ENCODE measurements around the gene NMT1. TPM values are rescaled to one million over a fixed set of nuclear protein-coding genes. Genes with fewer than 3 reads are reported as not detected.

The NMT1 gene
- total and polyA plus RNA-seq, 2 of the 13 experiments (the other 11 are each of a cell fraction or from before 2014, with no cell fraction given): 75.7 to 142 TPM

- TF ChIP-seq ZNF263 (CRISPR knock-in tag; IDR thresholded peaks at IDR 0.05) (no peak), ZNF335 (CRISPR knock-in tag; IDR thresholded peaks at IDR 0.05) (peak; percentile 51; the same call in 1 of the 2 replicates), TFE3 (CRISPR knock-in tag; IDR thresholded peaks at IDR 0.05) (no peak), PBX2 (CRISPR knock-in tag; IDR thresholded peaks at IDR 0.05) (no peak), KDM4B (CRISPR knock-in tag; IDR thresholded peaks at IDR 0.05) (peak; percentile 76), ZNF761 (CRISPR knock-in tag; conservative IDR thresholded peaks at IDR 0.05) (peak; percentile 94), BHLHE40 (IDR thresholded peaks at IDR 0.05; ENCODE audit: low read length) (0 out of 2 replicates have a peak, but pooled peaks have one; percentile 2), RFXANK (CRISPR knock-in tag; IDR thresholded peaks at IDR 0.05) (no peak), MTA1 (CRISPR knock-in tag; IDR thresholded peaks at IDR 0.05; ENCODE audit: borderline replicate concordance) (peak; percentile 86), PRDM15 (CRISPR knock-in tag; IDR thresholded peaks at IDR 0.05) (peak; percentile 80), SUZ12 (IDR thresholded peaks at IDR 0.05; ENCODE audit: low read depth, low read length) (no peak), TRIM22 (IDR thresholded peaks at IDR 0.05) (no peak), ZNF235 (CRISPR knock-in tag; IDR thresholded peaks at IDR 0.05; ENCODE audit: borderline replicate concordance) (0 out of 2 replicates have a peak, but pooled peaks have one; percentile 15), PCBP2 (optimal IDR thresholded peaks at IDR 0.05; ENCODE audit: low read depth, low read length, poor library complexity, severe bottlenecking) (no peak), KLF16 (CRISPR knock-in tag; IDR thresholded peaks at IDR 0.05) (peak in 1 of 2 experiments; percentile 22; a peak in 1 of 4 replicates), U2AF1 (optimal IDR thresholded peaks at IDR 0.05; ENCODE audit: low read depth, low read length) (peak; percentile 69), ZFP36L2 (CRISPR knock-in tag; IDR thresholded peaks at IDR 0.05) (no peak), EEA1 (CRISPR knock-in tag; IDR thresholded peaks at IDR 0.05; ENCODE audit: borderline replicate concordance) (peak; percentile 73; the same call in 1 of the 2 replicates), IKZF1 (IDR thresholded peaks at IDR 0.05) (no peak)
Measured at GRCh38 chr17:45132572-45133463, 71.7 kb downstream of the NMT1 start (continued).

All from HepG2 (cell line).